Kidney (tissue), 14 donors: ENCODE measurements around the gene TECTA. TPM values are rescaled to one million over a fixed set of nuclear protein-coding genes. Genes with fewer than 3 reads are reported as not detected.

Source experiments
- DNase-seq, 5 donors: peaks; one replicate each; pipeline ENCODE4 v3.0.0-alpha.2; 2013 to 2020
- FAIRE-seq: peaks from 2 replicates; lab custom pipeline; 2012; peaks lifted over from hg19 to GRCh38; lab: Jason Lieb, UNC
- H3K27ac ChIP-seq, 2 donors: one replicate each; pipeline ENCODE4 v1.7.0; 2013; ENCODE audit warnings: low read depth in 2 of 2, low read length in 2 of 2, inconsistent platforms in 1 of 2
- H3K27me3 ChIP-seq: one replicate; pipeline ENCODE4 v1.7.1; 2013; ENCODE audit warnings: low read length, inconsistent platforms; ENCODE audit not compliant: control insufficient read depth, insufficient read depth
- H3K36me3 ChIP-seq, 3 donors: one replicate each; pipeline versions ENCODE4 v1.7.0 to v1.7.1; 2013; ENCODE audit warnings: low read length in 3 of 3, control low read depth in 1 of 3, inconsistent platforms in 1 of 3; ENCODE audit not compliant: insufficient read depth in 3 of 3, control insufficient read depth in 2 of 3
- H3K4me1 ChIP-seq, 3 donors: one replicate each; pipeline versions ENCODE4 v1.7.0 to v1.7.1; 2013; ENCODE audit warnings: low read length in 3 of 3, inconsistent platforms in 1 of 3, low read depth in 1 of 3; ENCODE audit not compliant: control insufficient read depth in 2 of 3, insufficient read depth in 2 of 3
- H3K4me3 ChIP-seq, 3 donors: one replicate each; pipeline versions ENCODE4 v1.7.0 to v1.8.1; 2013; ENCODE audit warnings: low read length in 3 of 3, control low read depth in 1 of 3, inconsistent platforms in 1 of 3
- H3K9ac ChIP-seq, 3 donors: one replicate each; pipeline versions ENCODE4 v1.7.0 to v1.7.1; 2013; ENCODE audit warnings: low read length in 3 of 3, control low read depth in 1 of 3, inconsistent platforms in 1 of 3
- H3K9me3 ChIP-seq, 3 donors: one replicate each; pipeline versions ENCODE4 v1.7.0 to v1.7.1; 2013; ENCODE audit warnings: low read length in 3 of 3, control low read depth in 1 of 3, inconsistent platforms in 1 of 3; ENCODE audit not compliant: control insufficient read depth in 2 of 3, insufficient read depth in 1 of 3
- intact Hi-C: fragments of 100-400 bp; cut with DNase I; formaldehyde crosslinking; loops from one replicate; pipeline ENCODE4 v1.11.1; 2022
- polyA plus RNA-seq: library from polyadenylated mRNA; stranded (reverse); fragments of 350-450 nt; fragmentation: Illumina TruSeq; extraction: RNeasy Lipid Tissue Mini Kit (QIAGEN cat#74804); gene quantifications from one replicate; pipeline ENCODE4 v1.2.3, GENCODE V29; 2014; ENCODE audit warnings: low read depth, low replicate concordance; ENCODE audit not compliant: insufficient read depth
- total RNA-seq: library from RNA; stranded (reverse); fragmentation: NEBNext Ultra II Directional; extraction: Animal tissue kit (Norgen Biotek cat#: 25700); gene quantifications from one replicate; pipeline ENCODE4 v1.2.1, GENCODE V29; 2021
- TF ChIP-seq, protein P1 (sequence below): IDR thresholded peaks from 3 replicates; pipeline ENCODE4 v1.5.1; 2012; ENCODE audit warnings: mild to moderate bottlenecking, moderate library complexity, borderline replicate concordance; ENCODE audit not compliant: insufficient read depth; ENCODE audit errors: extremely low read depth
- donor health status: control.
- donor health status: control.
- donor health status: control.
- donor health status: control.
- donor health status: control.
- donor health status: DM: yes; HTN: yes; CAD: no.
- donor health status: Normal renal cell carcinoma (clear cell type).

Gene TECTA
- total and polyA plus RNA-seq, 2 donors from 2014 or later = 0.54 to 1.2 TPM

DNA sequence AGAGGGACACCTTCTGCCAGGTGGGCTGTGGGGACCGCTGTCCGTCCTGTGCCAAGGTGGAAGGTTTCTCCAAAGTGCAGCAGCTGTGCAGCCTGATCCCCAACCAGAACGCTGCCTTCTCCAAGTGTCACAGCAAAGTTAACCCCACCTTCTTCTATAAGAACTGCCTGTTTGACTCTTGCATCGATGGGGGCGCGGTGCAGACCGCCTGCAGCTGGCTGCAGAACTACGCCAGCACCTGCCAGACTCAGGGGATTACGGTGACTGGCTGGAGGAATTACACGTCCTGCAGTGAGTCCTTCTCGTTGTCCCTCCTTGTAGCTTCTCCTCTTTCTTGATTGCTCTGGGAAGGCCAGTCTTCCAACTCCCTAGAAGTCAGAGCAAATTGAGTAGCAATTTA is 44.8 kb downstream of the TECTA start:
- intact Hi-C loops = no loop called here

DNA sequence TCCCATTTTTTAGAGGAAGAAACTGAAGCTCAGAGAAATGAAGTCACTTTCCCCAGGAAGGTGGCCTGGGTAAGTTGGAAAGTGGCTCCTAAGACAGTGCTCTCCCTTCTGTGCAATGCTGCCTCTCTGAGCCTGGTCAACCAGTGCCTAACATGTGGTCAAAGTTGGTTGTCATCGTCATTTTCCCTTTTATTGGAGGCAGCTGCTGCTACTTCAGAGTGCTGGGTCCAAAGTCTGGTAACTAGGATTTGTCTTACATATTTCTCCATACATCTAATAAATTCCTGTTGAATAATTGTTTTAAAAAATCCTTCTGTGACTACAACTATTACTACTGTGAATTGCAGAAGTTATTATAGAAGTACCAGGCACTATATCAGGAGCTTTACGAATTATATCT is 48.1 kb downstream of the TECTA start:
- H3K27me3 ChIP-seq = no peaks in the 10 kb centered on the region
- TF ChIP-seq, protein P1, sequence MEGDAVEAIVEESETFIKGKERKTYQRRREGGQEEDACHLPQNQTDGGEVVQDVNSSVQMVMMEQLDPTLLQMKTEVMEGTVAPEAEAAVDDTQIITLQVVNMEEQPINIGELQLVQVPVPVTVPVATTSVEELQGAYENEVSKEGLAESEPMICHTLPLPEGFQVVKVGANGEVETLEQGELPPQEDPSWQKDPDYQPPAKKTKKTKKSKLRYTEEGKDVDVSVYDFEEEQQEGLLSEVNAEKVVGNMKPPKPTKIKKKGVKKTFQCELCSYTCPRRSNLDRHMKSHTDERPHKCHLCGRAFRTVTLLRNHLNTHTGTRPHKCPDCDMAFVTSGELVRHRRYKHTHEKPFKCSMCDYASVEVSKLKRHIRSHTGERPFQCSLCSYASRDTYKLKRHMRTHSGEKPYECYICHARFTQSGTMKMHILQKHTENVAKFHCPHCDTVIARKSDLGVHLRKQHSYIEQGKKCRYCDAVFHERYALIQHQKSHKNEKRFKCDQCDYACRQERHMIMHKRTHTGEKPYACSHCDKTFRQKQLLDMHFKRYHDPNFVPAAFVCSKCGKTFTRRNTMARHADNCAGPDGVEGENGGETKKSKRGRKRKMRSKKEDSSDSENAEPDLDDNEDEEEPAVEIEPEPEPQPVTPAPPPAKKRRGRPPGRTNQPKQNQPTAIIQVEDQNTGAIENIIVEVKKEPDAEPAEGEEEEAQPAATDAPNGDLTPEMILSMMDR = no peak
- no peak overlapping the region for H3K27ac ChIP-seq
- FAIRE-seq = no peak
- no peak overlapping the region for H3K4me3 ChIP-seq
- no peak overlapping the region for H3K9ac ChIP-seq
- no peaks in the 10 kb centered on the region for H3K4me1 ChIP-seq
- no peaks in the 10 kb centered on the region for H3K9me3 ChIP-seq
- H3K36me3 ChIP-seq = no peaks in the 10 kb centered on the region
- intact Hi-C loops = no loop called here
- no peak for DNase-seq

More for the DNA sequence above, 44.8 kb downstream of the TECTA start:
- TF ChIP-seq, protein P1 = no peak
- no peaks in the 10 kb centered on the region for H3K4me1 ChIP-seq
- H3K9ac ChIP-seq = no peak overlapping the region
- no peaks in the 10 kb centered on the region for H3K9me3 ChIP-seq
- no peak for DNase-seq
- no peak overlapping the region for H3K4me3 ChIP-seq
- H3K36me3 ChIP-seq = no peaks in the 10 kb centered on the region
- FAIRE-seq = no peak
- H3K27ac ChIP-seq = no peak overlapping the region
- no peaks in the 10 kb centered on the region for H3K27me3 ChIP-seq

DNA sequence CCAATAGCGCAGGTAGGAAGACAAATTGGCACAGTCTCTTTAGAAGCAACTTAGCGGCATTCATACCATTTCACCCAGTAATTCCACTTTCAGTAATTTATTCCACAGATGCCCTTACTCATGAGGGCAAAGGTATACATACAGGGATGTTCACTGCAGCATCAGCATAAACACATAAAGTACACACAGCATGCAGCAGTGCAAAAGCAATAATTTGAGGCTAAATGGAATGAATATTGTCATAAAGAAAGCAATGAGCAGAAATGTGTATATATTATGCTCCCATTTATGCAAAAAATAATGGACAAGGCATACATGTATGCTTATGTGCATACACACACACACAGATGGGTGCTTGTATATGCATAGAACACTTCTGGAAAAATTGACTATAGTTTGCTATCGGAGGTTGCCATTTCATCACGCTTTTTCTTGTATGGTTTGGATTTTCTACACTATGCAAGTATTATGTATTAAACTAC is 50.2 kb downstream of the TECTA start:
- intact Hi-C loops = no loop called here
- H3K27me3 ChIP-seq = no peaks in the 10 kb centered on the region
- no peak for FAIRE-seq

More for the DNA sequence above, 50.2 kb downstream of the TECTA start:
- Histone ChIP-seq H3K4me1 (no peaks in the 10 kb centered on the region), H3K36me3 (no peaks in the 10 kb centered on the region), H3K4me3 (no peak overlapping the region), H3K27ac (no peak overlapping the region), H3K9ac (no peak overlapping the region), H3K9me3 (no peaks in the 10 kb centered on the region)
- TF ChIP-seq, protein P1 = no peak
- DNase-seq = no peak
